HG02885 (cell line): Measurements from ENCODE around the gene ATP6V0A1.
"Not testable (repeated sequence)": the region's sequence is repeated elsewhere in the genome, so short reads cannot be mapped to it uniquely, and the experiment has no call there.

Experiments used
- ATAC-seq: cut with Tn5 transposase; IDR thresholded peaks from one replicate; pipeline ENCODE4 v1.9.1; 2021; ENCODE audit warnings: mild to moderate bottlenecking; ENCODE audit not compliant: unreplicated experiment, poor library complexity

Gene ATP6V0A1

DNA sequence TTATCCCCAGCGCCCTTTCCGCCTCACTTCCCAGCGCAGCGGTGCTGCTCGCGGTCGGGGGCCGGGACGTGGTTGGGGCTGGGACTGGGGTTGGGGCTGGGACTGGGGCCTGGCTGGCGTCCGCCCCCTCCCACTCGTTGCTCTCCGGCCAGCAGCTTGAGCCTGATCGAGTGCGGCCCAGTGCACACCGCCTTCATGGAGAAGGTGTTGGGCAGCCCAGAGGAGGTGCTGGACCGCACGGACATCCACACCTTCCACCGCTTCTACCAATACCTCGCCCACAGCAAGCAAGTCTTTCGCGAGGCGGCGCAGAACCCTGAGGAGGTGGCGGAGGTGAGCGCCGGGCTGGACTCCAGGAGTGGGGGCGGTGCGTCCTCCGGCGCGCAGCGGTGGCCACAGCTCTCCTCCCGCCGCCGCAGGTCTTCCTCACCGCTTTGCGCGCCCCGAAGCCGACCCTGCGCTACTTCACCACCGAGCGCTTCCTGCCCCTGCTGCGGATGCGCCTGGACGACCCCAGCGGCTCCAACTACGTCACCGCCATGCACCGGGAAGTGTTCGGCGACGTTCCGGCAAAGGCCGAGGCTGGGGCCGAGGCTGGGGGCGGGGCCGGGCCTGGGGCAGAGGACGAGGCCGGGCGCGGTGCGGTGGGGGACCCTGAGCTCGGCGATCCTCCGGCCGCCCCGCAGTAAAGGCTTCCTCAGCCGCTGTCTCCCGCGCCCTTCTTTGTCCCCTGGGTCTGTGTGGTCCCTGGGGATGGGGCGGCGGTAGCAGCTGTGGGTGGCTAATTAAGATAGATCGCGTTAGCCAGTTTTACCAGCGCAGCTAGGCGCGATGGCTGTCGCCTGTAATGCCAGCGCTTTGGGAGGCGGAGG, 95.8 kb downstream of the ATP6V0A1 start:
- ATAC-seq: peak; percentile 78

DNA sequence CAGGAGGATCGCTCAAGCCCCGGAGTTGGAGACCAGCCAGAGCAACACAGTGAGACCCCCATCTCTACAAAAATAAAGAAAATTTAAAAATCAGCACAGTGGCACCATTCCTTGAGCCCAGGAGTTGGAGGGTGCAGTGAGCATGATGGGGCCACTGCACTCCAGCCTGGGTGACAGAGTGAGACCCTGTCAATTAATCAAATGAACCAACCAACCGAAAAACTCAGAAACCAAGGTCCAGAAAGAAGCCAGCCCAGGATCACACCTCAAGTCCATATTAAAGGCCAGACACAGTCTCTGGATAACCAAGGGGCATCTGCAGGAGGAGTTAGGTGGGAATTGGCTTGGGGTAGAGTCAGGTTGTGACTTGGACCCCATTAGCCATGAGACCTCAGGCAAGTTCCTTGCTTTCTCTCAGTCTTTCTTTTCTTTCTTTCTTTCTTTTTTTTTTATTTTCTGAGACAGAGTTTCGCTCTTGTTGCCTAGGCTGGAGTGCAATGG, 96.5 kb downstream of the ATP6V0A1 start:
- ATAC-seq: no peak

DNA sequence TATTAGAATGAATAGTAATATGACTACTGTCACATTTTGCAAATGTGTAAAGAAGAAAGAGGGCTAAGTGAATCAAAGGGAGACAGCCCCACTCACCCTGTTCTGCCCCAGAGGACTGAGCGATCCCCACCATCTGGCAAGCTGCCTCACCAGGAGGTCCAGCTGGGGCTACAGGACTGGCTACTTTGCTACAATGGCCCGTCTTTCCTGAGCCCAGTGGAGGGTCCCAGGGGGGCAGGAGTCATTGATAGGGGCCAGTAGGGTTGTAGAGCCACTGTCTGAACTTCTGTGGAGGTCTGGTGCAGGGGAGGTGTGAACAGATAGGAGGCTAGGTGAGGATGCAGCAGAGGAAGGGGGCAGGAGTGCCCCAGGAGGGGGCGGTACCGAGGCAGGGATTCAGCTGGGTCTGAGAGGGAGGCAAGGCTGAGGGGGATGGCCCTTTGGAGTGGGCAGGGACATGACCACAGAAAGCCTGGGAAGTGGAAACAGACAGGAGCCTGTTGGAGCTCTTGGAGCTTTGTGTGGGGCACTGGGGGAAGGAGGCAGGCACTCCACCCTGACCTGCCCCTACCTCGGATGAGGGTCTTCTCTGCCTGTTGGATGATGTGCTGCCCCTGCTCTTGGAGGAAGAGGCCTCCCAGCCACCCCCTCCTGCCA, 97.4 kb downstream of the ATP6V0A1 start:
- ATAC-seq: not testable (repeated sequence)

GRCh38 chr17:42559075-42559474, 100.4 kb downstream of the ATP6V0A1 start:
- ATAC-seq: no peak

DNA sequence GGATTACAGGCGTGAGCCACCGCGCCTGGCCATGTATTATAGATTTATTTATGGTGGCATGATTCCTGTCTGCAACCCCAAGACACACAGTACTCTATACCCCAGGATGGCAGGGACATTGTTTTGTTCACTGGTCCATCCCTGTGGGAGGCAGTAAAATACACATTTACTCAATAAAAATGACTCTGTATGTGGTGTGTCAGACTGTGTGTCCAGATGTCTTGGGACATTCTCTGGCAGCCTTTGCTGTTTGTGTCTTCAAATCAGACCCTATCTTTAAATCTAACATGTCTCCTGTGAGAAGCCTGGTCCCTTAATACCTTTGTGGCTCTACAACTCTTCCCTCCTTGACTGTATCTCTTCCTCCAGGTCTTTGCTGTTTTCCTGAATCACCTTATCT, 101.6 kb downstream of the ATP6V0A1 start:
- no peak for ATAC-seq

GRCh38 chr17:42561897-42562387, 103.3 kb downstream of the ATP6V0A1 start, which contains the start of gene COASY:
Gene COASY (plus strand): TSS chr17:42562148. CDS start chr17:42562623, 475 bp downstream.
- peak; percentile 63 for ATAC-seq

DNA sequence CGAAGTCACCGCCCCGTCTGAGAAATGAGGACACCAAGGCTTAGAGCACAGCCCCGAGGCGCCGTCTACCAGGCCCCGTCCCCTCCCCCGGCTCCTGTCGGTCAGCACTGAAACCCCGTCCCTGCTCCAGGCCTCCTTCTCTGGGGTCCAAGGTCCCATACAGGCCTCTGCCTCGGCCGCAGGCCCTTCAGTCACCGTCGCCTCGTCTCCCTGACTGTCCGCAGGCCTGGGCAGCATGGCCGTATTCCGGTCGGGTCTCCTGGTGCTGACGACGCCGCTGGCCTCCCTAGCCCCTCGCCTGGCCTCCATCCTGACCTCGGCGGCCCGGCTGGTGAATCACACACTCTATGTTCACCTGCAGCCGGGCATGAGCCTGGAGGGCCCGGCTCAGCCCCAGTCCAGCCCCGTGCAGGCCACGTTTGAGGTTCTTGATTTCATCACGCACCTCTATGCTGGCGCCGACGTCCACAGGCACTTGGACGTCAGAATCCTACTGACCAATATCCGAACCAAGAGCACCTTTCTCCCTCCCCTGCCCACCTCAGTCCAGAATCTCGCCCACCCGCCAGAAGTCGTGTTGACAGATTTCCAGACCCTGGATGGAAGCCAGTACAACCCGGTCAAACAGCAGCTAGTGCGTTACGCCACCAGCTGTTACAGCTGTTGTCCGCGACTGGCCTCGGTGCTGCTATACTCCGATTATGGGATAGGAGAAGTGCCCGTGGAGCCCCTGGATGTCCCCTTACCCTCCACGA, 103.9 kb downstream of the ATP6V0A1 start:
- ATAC-seq: no peak

DNA sequence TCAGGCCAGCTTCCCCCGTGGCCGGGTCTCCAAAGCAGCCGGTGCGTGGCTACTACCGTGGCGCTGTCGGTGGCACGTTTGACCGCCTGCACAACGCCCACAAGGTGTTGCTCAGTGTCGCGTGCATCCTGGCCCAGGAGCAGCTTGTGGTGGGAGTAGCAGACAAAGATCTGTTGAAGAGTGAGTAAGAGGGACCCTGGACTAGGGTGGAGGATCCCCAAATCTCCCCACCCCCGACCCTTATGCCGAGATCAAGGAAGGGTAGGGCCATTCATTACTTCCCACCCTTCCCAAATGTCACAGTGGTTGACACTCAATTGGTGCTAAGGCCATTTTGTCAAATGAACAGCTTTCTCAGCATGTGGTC, 104.4 kb downstream of the ATP6V0A1 start:
- no peak for ATAC-seq

DNA sequence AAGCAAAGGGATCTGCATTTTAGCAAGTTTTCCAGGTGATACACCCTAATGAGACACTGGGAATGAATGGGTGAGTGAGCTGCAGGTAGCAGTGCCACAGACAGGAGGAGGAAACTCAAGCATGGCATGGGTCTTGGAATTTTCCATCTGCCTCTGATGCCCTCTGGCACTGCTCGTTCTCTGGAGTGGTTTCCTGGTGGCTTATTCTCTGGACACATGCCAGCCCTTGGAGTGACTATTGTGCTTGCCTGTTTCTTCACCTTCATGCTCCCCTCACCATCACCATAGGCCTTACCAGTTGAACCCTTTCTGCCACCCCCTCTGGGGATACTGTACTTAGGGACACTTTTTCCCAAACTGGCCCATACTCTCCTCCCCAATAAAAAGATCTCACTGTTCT, 104.9 kb downstream of the ATP6V0A1 start:
- ATAC-seq: no peak

DNA sequence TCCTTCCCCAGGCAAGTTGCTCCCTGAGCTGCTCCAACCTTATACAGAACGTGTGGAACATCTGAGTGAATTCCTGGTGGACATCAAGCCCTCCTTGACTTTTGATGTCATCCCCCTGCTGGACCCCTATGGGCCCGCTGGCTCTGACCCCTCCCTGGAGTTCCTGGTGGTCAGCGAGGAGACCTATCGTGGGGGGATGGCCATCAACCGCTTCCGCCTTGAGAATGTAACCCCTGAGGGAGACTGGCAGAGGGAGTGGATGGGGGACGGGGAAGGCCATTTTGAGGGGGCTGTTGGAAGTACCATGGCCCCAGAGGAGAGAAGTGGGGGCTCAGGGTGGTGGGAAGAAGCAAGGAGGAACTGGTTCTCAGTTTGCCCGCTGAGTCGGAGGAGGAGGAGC, 105.3 kb downstream of the ATP6V0A1 start:
- no peak for ATAC-seq

GRCh38 chr17:42564815-42565522, 106.3 kb downstream of the ATP6V0A1 start:
- no peak for ATAC-seq

DNA sequence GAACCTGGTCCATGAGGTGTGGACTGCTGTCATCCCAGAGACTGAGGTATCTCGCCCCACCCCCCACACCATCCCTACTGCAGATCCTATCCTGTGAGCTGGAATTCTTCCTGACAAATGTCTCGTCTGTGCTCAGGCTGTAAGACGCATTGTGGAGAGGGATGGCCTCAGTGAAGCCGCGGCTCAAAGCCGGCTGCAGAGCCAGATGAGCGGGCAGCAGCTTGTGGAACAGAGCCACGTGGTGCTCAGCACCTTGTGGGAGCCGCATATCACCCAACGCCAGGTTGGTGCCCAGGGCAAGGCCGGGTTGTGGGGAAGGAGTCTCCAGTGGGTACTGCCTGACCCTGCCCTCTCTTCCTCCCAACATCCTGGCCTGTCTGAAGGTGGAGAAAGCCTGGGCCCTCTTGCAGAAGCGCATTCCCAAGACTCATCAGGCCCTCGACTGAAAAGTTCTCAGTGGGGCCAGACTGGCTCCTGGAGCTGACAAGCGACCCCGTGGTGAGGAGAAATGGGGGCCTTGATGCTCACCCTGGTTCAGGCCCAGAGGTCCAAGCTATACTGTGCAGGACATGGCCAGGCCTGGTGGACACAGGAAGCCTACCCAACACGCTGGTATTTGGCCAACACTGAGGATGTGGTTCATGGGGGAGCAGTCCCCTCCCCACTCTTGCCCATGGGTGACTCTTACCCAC, 107.0 kb downstream of the ATP6V0A1 start:
- ATAC-seq: no peak

GRCh38 chr17:42566215-42566882, 107.7 kb downstream of the ATP6V0A1 start:
- ATAC-seq: no peak

DNA sequence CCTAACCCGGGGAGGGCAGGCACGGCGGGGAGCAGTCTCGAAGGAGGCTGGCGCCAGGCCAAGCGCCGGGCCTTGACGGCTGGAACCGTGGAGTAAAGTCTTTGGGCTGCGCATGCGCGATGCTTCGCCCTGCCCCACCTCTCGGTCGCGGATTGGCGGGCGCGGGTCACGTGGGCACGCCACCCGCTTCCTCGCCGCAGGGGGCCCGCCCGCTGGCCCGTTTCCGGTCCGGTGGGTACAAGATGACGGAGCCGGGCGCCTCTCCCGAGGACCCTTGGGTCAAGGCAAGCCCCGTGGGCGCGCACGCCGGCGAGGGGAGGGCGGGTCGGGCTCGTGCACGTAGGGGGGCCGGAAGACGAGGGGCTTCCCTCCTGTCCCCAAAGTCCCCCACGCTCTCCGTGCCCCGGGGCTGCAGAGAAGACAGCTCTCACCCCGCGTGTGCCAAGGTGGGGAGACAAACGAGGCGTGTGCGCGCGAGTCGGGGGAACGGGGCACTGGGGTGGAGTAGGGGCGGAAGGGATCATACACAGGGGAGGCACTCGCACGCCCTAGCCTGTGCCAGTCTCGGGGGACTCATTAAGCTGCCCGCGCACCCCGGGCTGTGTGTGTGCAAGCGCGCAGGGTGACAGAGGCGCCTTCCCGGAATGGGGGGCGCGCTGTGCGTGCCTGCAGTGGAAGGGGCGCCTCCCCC, 108.3 kb downstream of the ATP6V0A1 start, which contains the start of gene MLX:
MLX (plus strand) TSS at position 218 of the 691 bp plus-strand sequence; CDS start at position 243, 25 bp downstream.
- ATAC-seq: peak; percentile 72

GRCh38 chr17:42568341-42569111, 109.8 kb downstream of the ATP6V0A1 start:
- ATAC-seq: no peak

DNA sequence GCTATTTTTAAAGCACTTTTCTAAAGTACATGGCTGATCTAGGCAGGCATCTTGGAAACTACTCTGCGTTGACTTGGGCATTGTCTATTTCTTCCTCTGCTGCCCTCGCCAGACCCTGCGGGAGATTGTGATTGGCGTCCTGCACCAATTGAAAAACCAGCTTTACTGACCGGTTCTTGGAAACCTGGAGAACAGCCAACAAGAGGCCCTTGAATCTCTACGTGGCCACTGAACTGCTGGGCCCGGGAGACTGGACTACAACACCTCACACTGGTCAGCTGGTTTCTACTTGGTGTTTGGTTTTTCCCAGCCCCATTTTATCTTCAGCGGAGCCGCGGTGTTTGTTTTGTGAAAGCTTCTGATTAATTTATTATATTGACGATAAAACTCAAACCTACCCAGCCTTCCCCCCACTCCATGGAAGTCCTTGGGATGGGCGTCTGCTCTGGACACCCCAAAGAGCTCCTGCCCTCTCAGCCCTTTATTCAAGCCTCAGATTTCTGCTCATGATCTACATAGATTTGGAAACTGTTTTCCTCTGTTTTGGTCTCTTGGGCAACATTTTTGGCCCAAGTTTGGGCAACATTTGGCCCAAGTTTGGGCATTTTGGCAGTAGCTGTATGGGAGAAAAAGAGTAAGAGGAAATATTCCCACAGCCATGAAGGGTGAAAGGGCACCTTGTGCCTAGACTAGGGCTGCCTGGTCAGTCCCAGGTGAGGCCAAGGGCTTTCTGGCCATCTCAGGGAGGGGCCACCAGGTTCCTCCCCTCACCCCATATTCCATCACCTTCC, 113.0 kb downstream of the ATP6V0A1 start:
- ATAC-seq: no peak
